Skeletal muscle satellite cell (primary cell): ENCODE measurements around the gene CAPN15.

ENCODE experiments used
- H3K27me3 ChIP-seq: 2 replicates; pipeline ENCODE4 v1.7.0; 2013; ENCODE audit warnings: low read length; ENCODE audit not compliant: control insufficient read depth, insufficient read depth
- H3K36me3 ChIP-seq: 2 replicates; pipeline ENCODE4 v1.7.0; 2013; ENCODE audit warnings: mild to moderate bottlenecking, control low read depth, low read length; ENCODE audit not compliant: insufficient read depth
- H3K4me1 ChIP-seq: 2 replicates; pipeline ENCODE4 v1.7.0; 2013; ENCODE audit warnings: low read length; ENCODE audit not compliant: control insufficient read depth, insufficient read depth
- H3K4me2 ChIP-seq: 2 replicates; pipeline ENCODE4 v1.7.0; 2013; ENCODE audit warnings: mild to moderate bottlenecking, low read length
- H3K4me3 ChIP-seq: 2 replicates; pipeline ENCODE4 v1.7.0; 2013; ENCODE audit warnings: low read length
- H3K9ac ChIP-seq: 2 replicates; pipeline ENCODE4 v1.7.0; 2013; ENCODE audit warnings: mild to moderate bottlenecking, low read depth, low read length, moderate library complexity
- H3K9me3 ChIP-seq: replicated peaks from 2 replicates; pipeline ENCODE4 v1.7.0; 2013; ENCODE audit warnings: mild to moderate bottlenecking, control low read depth, low read length

The CAPN15 gene

GRCh38 chr16:554640-555365, 27.3 kb downstream of the CAPN15 start:
- H3K4me3 ChIP-seq, result peak overlapping the region; percentile 61
- peak overlapping the region; percentile 60 for H3K9ac ChIP-seq
- H3K27me3 ChIP-seq, result peaks cover 20% of the 10 kb centered on the region
- peaks cover 25% of the 10 kb centered on the region for H3K4me1 ChIP-seq
- peak overlapping the region; percentile 86 for H3K4me2 ChIP-seq
- no peaks in the 10 kb centered on the region for H3K9me3 ChIP-seq
- H3K36me3 ChIP-seq, result peaks cover 17% of the 10 kb centered on the region

DNA sequence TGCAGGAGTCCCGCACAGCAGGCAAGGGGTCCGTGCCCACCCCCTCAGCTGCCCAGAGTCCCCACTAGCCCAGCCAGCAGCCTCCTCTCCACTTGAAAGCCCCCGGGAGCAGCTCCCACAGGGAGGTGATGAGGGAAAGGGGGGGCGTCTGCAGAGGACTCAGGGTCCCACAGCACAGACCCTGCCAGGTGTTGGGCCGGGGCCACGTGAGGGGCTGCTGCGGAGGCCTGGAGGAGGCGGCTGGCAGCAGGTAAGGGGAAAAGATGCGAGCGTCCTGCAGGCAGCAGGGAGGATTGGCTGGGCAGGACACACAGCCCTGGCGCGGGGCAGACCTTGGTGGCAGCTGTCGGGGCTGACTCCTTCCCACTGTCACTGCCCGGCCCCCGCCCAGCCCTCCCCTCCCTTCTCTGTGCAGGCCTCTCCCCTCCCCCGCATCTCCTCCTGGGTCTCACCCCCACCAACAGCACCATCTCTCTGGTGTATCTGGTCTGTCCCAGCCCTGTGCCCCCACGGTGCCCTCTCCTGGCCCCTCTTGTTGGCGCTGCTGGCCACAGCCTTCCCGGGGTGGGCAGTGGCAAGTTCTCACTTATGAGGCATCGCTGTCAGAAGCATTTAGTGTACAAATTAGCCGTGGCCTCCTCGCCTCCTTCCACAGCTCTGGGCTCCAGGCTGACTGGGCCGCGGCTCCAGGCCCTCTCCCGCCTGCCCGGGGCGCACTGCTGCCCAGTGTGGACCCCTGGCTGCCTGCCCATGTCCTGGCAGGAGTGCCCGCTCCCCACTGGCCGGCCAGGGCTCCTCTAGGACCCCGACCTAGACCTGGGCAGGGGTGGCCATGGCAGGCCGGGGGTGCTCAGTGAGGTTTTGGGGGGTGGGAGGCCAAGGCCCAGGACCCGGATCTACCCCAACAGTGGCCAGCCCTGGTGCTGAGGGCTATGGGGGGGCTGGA, 28.3 kb downstream of the CAPN15 start:
- Histone ChIP-seq H3K9ac (no peak overlapping the region), H3K27me3 (peaks cover 22% of the 10 kb centered on the region), H3K36me3 (peaks cover 10% of the 10 kb centered on the region), H3K4me2 (peak overlapping the region; percentile 86), H3K9me3 (no peaks in the 10 kb centered on the region), H3K4me3 (no peak overlapping the region), H3K4me1 (peaks cover 25% of the 10 kb centered on the region)

- peaks cover 30% of the 10 kb centered on the region for H3K27me3 ChIP-seq
- no peak overlapping the region for H3K9ac ChIP-seq
- no peak overlapping the region for H3K4me2 ChIP-seq
- H3K36me3 ChIP-seq, result peaks cover 8% of the 10 kb centered on the region
- no peak overlapping the region for H3K4me3 ChIP-seq
- no peaks in the 10 kb centered on the region for H3K9me3 ChIP-seq
- peaks cover 25% of the 10 kb centered on the region for H3K4me1 ChIP-seq
Measured at GRCh38 chr16:556474-557173, 29.1 kb downstream of the CAPN15 start.

GRCh38 chr16:557463-558297, 30.2 kb downstream of the CAPN15 start:
- Histone ChIP-seq H3K36me3 (no peaks in the 10 kb centered on the region), H3K9ac (no peak overlapping the region), H3K4me2 (no peak overlapping the region)

GRCh38 chr16:558298-559020, 30.9 kb downstream of the CAPN15 start:
- H3K4me2 ChIP-seq, result no peak overlapping the region
- H3K4me3 ChIP-seq, result no peak overlapping the region
- no peaks in the 10 kb centered on the region for H3K9me3 ChIP-seq
- H3K36me3 ChIP-seq, result no peaks in the 10 kb centered on the region
- peaks cover 25% of the 10 kb centered on the region for H3K4me1 ChIP-seq
- H3K9ac ChIP-seq, result no peak overlapping the region
- peaks cover 41% of the 10 kb centered on the region for H3K27me3 ChIP-seq

More at GRCh38 chr16:557463-558297, 30.2 kb downstream of the CAPN15 start:
- Histone ChIP-seq H3K4me1 (peaks cover 25% of the 10 kb centered on the region), H3K27me3 (peaks cover 40% of the 10 kb centered on the region), H3K4me3 (no peak overlapping the region), H3K9me3 (no peaks in the 10 kb centered on the region)

DNA sequence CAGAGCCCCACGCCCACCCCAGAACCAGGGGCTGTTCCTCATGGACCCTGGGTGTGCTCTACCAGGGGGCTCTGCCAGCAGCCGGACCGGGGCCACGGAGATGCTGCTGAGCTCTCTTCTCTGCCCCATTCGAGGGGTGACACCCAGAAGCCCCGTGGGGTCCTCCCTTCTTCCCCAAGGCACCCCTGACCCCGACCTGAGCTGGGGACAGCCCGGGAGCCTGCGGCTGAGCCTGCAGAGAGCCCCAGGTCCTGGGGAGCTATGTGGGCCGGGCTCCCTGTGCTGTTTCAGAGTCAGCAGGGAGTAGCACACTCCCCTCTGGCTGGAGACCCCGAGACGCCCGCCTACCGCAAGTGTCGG, 31.5 kb downstream of the CAPN15 start:
- H3K9ac ChIP-seq, result no peak overlapping the region
- no peaks in the 10 kb centered on the region for H3K36me3 ChIP-seq
- H3K4me3 ChIP-seq, result no peak overlapping the region
- peaks cover 41% of the 10 kb centered on the region for H3K27me3 ChIP-seq
- H3K4me1 ChIP-seq, result peaks cover 21% of the 10 kb centered on the region
- no peaks in the 10 kb centered on the region for H3K9me3 ChIP-seq
- H3K4me2 ChIP-seq, result no peak overlapping the region

DNA sequence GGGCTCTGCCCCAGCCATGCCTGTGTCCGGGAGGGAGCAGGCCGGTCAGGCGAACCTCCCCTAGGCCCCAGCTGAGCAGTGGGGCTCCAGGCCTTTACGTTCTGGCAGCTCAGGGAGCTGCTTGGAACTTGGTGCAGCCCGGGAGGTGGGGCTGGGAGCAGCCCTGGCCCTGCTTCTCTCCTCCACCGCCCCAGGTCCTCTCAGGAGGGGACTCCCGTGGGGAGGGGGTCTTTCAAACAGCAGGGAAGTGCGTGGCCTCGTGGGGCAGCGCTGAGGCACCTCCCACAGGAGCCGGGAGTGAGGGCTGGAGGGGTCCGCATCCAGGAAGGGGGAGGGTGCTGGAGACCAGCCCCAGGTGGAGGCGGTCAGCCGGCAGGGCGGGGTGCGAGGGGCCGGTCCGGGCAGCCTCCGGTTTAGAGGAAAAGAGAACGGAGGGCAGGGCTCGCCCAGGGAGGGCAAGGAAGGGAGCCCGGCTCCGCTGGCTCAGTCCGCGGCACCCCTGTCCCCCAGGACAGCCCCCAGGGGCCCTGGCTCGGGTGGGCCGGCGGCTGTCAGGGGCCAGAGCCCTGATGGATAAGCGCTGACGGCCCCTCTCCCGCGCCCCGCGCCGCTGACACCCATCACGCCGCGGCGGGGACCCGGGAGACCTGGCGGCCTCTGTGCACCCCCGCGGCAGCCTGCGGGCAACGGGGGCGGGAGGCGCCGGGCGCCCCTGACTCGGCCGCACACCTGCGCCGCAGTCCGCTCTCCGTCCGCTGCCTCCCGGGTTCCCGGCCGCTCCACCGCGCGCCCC, 32.1 kb downstream of the CAPN15 start:
- Histone ChIP-seq H3K9ac (no peak overlapping the region), H3K4me3 (no peak overlapping the region), H3K27me3 (peaks cover 41% of the 10 kb centered on the region), H3K4me1 (peaks cover 15% of the 10 kb centered on the region), H3K9me3 (no peaks in the 10 kb centered on the region), H3K4me2 (no peak overlapping the region), H3K36me3 (no peaks in the 10 kb centered on the region)

- Histone ChIP-seq H3K4me2 (no peak within 1 kb of the TSS), H3K27me3 (peaks cover 41% of the 10 kb centered on the region), H3K9ac (no peak within 1 kb of the TSS)
Measured at GRCh38 chr16:560204-560700, 32.7 kb downstream of the CAPN15 start, which contains the start of gene PRR35. Gene PRR35 (plus strand): TSS chr16:560394. CDS start chr16:563295, 2,901 bp downstream.

DNA sequence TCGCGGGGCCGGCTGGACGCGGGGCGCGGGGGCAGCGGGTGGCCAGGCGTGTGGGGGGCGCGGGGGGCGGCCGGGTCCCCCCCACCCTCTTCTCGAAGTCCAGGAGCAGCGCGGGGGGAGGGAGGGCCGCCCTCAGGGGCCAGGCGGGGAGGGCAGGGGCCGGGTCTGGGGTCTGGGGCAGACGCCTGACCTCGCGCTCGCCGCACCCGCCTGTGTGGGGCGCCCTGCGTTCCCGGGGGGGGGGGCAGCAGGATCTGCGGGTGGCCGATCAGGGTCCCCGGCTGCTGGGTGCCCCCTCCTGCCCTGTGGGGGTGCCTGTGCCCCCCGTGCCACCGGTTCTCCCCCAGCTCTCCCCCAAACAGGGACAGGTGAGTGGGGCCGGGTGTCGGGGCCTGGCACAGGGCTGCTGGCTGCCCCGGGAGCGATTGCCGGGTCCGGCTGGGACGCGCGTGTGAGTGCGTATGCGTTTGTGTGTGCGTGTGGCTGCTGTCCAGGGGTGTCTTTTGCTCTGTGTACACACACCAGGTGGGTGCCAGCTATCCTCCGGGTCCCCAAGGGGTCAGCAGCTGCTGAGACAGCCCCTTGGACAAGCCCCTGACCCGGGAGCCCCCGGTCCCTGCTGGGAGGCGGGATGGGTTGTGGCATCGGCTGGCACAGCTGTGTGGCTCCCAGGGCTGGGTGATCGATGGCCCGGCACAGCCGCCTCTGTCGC, 33.3 kb downstream of the CAPN15 start:
- peaks cover 41% of the 10 kb centered on the region for H3K27me3 ChIP-seq
- H3K9ac ChIP-seq, result no peak overlapping the region

More at GRCh38 chr16:560204-560700, 32.7 kb downstream of the CAPN15 start, which contains the start of gene PRR35:
- no peaks in the 10 kb centered on the region for H3K36me3 ChIP-seq
- no peaks in the 10 kb centered on the region for H3K9me3 ChIP-seq
- H3K4me1 ChIP-seq, result peaks cover 9% of the 10 kb centered on the region
- no peak within 1 kb of the TSS for H3K4me3 ChIP-seq

More for the DNA sequence above, 33.3 kb downstream of the CAPN15 start:
- Histone ChIP-seq H3K4me1 (peaks cover 2% of the 10 kb centered on the region), H3K36me3 (no peaks in the 10 kb centered on the region), H3K9me3 (no peaks in the 10 kb centered on the region), H3K4me3 (no peak overlapping the region), H3K4me2 (no peak overlapping the region)
